ENCODE measurements around the gene TMTC3. TPM values are rescaled to one million over a fixed set of nuclear protein-coding genes. Genes with fewer than 3 reads are reported as not detected.

Gene TMTC3
- total and polyA plus RNA-seq, 8 donors = 23.2 to 34.4 (median 26.1) TPM

DNA sequence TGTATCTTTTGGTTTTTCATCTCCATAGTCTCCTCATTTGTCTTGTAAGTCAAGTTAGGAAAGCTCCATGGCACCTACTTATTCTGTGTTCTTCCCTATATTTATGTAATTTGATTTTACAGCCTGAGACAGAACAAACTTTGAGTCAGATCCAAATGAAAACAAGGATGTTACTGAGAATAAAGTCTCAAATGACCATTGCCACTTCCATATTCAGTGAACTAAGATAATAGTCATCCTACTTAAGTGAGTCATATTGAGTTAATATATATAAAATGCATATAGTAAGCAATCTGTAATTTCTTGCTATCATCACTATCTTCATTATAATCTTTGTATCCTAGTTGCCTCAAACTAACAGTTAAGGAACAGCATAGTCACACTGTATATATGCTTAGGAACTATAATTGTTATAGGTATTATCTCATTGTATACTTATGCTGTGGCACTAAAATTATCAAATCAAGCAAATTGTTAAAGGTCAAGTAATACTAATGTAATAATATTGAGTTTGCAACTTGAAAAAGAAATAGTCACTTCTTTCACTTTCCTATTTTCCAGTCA, 30.8 kb downstream of the TMTC3 start:
- Histone ChIP-seq H3K4me1 (no peaks in the 10 kb centered on the region), H3K4me3 (no peak overlapping the region), H3K36me3 (peaks cover 0 to 52% of the 10 kb centered on the region in 2 donors), H3K9me3 (no peaks in the 10 kb centered on the region), H3K27me3 (no peaks in the 10 kb centered on the region), H3K27ac (no peak overlapping the region)
- ATAC-seq (no peak), DNase-seq (no peak)
- TF ChIP-seq, protein P1, sequence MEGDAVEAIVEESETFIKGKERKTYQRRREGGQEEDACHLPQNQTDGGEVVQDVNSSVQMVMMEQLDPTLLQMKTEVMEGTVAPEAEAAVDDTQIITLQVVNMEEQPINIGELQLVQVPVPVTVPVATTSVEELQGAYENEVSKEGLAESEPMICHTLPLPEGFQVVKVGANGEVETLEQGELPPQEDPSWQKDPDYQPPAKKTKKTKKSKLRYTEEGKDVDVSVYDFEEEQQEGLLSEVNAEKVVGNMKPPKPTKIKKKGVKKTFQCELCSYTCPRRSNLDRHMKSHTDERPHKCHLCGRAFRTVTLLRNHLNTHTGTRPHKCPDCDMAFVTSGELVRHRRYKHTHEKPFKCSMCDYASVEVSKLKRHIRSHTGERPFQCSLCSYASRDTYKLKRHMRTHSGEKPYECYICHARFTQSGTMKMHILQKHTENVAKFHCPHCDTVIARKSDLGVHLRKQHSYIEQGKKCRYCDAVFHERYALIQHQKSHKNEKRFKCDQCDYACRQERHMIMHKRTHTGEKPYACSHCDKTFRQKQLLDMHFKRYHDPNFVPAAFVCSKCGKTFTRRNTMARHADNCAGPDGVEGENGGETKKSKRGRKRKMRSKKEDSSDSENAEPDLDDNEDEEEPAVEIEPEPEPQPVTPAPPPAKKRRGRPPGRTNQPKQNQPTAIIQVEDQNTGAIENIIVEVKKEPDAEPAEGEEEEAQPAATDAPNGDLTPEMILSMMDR (IDR thresholded peaks at IDR 0.05) = no peak
- intact Hi-C loops (cut with DNase I) = no loop called here

GRCh38 chr12:88175544-88175943, 33.4 kb downstream of the TMTC3 start:
- DNase-seq (no peak), ATAC-seq (no peak)
- H3K27ac ChIP-seq = no peak overlapping the region
- H3K4me3 ChIP-seq = no peak overlapping the region
- H3K27me3 ChIP-seq = no peaks in the 10 kb centered on the region
- H3K9me3 ChIP-seq = no peaks in the 10 kb centered on the region
- intact Hi-C loops (cut with DNase I) = no loop called here
- TF ChIP-seq, protein P1 (IDR thresholded peaks at IDR 0.05) = no peak
- no peaks in the 10 kb centered on the region for H3K4me1 ChIP-seq
- H3K36me3 ChIP-seq = peaks cover 0 to 72% of the 10 kb centered on the region in 2 donors

GRCh38 chr12:88179436-88180014, 37.4 kb downstream of the TMTC3 start:
- H3K27me3 ChIP-seq = no peaks in the 10 kb centered on the region
- H3K4me3 ChIP-seq = no peak overlapping the region
- DNase-seq (no peak), ATAC-seq (no peak)
- H3K9me3 ChIP-seq = no peaks in the 10 kb centered on the region
- peaks cover 0 to 73% of the 10 kb centered on the region in 2 donors for H3K36me3 ChIP-seq
- no peak overlapping the region for H3K27ac ChIP-seq
- intact Hi-C loops (cut with DNase I) = no loop called here
- H3K4me1 ChIP-seq = no peaks in the 10 kb centered on the region
- TF ChIP-seq, protein P1 (IDR thresholded peaks at IDR 0.05) = no peak

- no peaks in the 10 kb centered on the region for H3K27me3 ChIP-seq
- H3K27ac ChIP-seq = no peak overlapping the region
- intact Hi-C loops (cut with DNase I) = no loop called here
- DNase-seq = no peak
- H3K36me3 ChIP-seq = peaks cover 0 to 56% of the 10 kb centered on the region in 2 donors
- no peak overlapping the region for H3K4me3 ChIP-seq
- no peaks in the 10 kb centered on the region for H3K9me3 ChIP-seq
- TF ChIP-seq, protein P1 (IDR thresholded peaks at IDR 0.05) = no peak
- no peaks in the 10 kb centered on the region for H3K4me1 ChIP-seq
- no peak for ATAC-seq
These were observed 39.8 kb downstream of the TMTC3 start for GRCh38 chr12:88181881-88182280.

DNA sequence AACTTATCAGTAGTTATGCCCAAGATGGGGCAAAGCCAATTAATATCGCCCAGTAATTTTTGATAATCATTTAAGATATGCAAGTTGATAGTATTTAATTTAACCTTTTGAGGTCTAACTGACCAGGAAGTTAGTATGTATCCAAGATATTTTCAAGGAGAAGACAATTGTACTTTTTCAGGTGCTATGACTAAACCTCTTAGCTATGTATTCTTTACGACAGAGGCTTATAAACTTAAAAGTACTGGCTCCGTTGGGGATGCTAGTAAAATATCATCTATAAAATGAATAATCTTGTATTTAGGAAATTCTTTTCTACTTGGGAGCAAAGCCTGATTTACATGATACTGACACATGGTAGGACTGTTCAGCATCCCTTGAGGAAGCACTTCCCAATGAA, 40.3 kb downstream of the TMTC3 start:
- TF ChIP-seq, protein P1 (IDR thresholded peaks at IDR 0.05) = no peak
- Histone ChIP-seq H3K4me1 (no peaks in the 10 kb centered on the region), H3K27ac (no peak overlapping the region), H3K36me3 (peaks cover 0 to 51% of the 10 kb centered on the region in 2 donors), H3K4me3 (no peak overlapping the region), H3K9me3 (no peaks in the 10 kb centered on the region), H3K27me3 (no peaks in the 10 kb centered on the region)
- no peak for DNase-seq
- no peak for ATAC-seq
- intact Hi-C loops (cut with DNase I) = no loop called here
